Stimulated activated naive CD4-positive, alpha-beta T cell treated with Interleukin-2 at 50 U/mL for 16 hours (primary cell): Measurements from ENCODE around the gene DCTN2.

Source experiments
- DNase-seq: peaks from one replicate; lab custom pipeline; 2025; lab: John Stamatoyannopoulos, UW

DCTN2 gene

DNA sequence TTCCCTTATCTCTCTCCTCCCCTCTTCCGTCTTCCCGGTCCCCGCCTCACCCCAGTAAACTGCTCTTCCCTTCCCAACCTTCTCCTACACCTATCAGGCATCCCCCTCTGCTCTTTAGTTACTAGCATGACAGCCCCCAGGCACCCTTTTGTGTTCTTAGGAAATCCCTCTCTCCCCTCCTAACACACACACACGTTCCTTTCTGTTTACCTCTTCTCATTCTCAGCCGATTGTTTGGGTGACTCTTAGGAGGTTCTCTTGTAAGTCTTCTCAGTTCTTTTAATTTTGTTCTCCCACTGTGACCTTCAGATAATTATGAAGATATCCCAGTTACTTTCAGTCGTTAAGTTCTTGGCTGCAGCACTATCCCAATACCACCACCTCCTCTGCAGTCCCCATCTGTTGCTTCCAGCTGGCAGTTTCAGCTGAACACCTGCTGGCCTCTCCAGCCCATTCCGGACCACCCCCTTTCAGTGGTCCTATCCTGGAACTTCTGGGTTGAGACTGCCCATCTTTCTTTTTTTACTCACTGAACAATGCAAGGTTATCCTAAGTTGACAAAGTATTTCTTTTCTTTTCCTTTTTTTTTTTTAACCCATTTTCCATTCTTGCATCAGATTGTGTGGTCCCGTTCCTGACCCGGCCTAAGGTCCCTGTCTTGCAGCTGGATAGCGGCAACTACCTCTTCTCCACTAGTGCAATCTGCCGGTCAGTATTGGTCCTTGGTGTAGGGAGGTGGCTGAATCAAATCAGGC is 58.4 kb downstream of the DCTN2 start:
- no peak for DNase-seq

- DNase-seq: peak; percentile 95
These were observed 59.2 kb downstream of the DCTN2 start, which contains the start of gene MARS1 for GRCh38 chr12:57487597-57488401. TSS of gene MARS1 (plus strand) at chr12:57488068. CDS start at chr12:57488091, 23 bp downstream.

DNA sequence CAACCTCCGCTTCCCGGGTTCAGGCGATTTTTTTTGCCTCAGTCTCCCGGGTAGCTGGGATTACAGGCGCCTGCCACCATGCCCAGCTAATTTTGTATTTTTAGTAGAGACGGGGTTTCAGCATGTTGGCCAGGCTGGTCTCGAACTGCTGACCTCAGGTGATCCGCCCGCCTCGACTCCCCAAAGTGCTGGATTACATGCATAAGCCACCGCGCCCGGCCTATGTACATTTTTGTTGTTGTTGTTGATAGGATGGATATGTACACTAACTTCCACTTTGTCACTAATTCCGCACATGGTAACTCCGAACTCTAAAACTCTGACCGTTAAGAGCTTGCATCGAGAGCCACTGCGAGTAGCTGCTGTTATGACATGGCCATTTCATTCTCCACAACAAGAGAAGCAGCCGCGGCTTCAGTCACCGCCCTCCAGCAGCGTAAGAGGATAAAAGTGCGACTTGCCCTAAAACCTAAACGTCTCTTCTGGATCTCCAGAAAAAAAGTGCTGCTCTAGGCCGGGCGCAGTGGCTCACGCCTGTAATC is 59.9 kb downstream of the DCTN2 start:
- no peak for DNase-seq

- no peak for DNase-seq
These were observed 61.3 kb downstream of the DCTN2 start for GRCh38 chr12:57485695-57486094.

GRCh38 chr12:57483466-57483865 is 63.5 kb downstream of the DCTN2 start:
- no peak for DNase-seq

- DNase-seq: no peak
These were observed 65.3 kb downstream of the DCTN2 start for GRCh38 chr12:57481671-57482070.
